CD4-positive, CD25-positive, alpha-beta regulatory T cell (primary cell): ENCODE data around the gene STIM1. TPM values are rescaled to one million over a fixed set of nuclear protein-coding genes. Genes with fewer than 3 reads are reported as not detected.

Source experiments
- ATAC-seq, 2 donors: fragments of 150-1000 bp; cut with Tn5 transposase; one replicate each; pipeline ENCODE4 v1.10.0; 2021; ENCODE audit warnings: low read depth in 2 of 2, moderate number of reproducible peaks in 2 of 2, moderate library complexity in 1 of 2
- DNase-seq, 3 donors: peaks; one replicate each; pipeline versions ENCODE4 v3.0.0 to v3.0.0-alpha.2; 2012 to 2022; ENCODE audit warnings: mixed read lengths in 1 of 3
- H3K27ac ChIP-seq: one replicate; pipeline ENCODE4 v1.7.0; 2013; ENCODE audit warnings: mild to moderate bottlenecking, low read length; ENCODE audit not compliant: insufficient read depth, poor library complexity, severe bottlenecking
- H3K27me3 ChIP-seq: one replicate; pipeline ENCODE4 v1.7.0; 2013; ENCODE audit warnings: low read length; ENCODE audit not compliant: control insufficient read depth, insufficient read depth
- H3K36me3 ChIP-seq: one replicate; pipeline ENCODE4 v1.7.0; 2013; ENCODE audit warnings: mild to moderate bottlenecking, low read length, moderate library complexity; ENCODE audit not compliant: control insufficient read depth, insufficient read depth
- H3K4me1 ChIP-seq: 2 replicates; pipeline ENCODE4 v1.7.0; 2013; ENCODE audit warnings: mild to moderate bottlenecking, low read length; ENCODE audit not compliant: insufficient read depth, control insufficient read depth, poor library complexity, severe bottlenecking
- H3K4me3 ChIP-seq: one replicate; pipeline ENCODE4 v1.7.0; 2013; ENCODE audit warnings: low read depth, mild to moderate bottlenecking, low read length, moderate library complexity
- H3K9me3 ChIP-seq, 2 experiments: 1 replicate in 1 of 2; 2 replicates in 1 of 2; pipeline ENCODE4 v1.7.0; 2013; ENCODE audit warnings: low read length in 2 of 2, mild to moderate bottlenecking in 1 of 2, moderate library complexity in 1 of 2; ENCODE audit not compliant: control insufficient read depth in 2 of 2
- H3K27ac Mint-ChIP-seq, 3 donors: one replicate each; pipeline ENCODE4 v1.8.0; 2020 to 2022; ENCODE audit warnings: mild to moderate bottlenecking in 3 of 3, mixed read lengths in 3 of 3, moderate library complexity in 2 of 3
- H3K27me3 Mint-ChIP-seq: one replicate; pipeline ENCODE4 v1.8.0; 2022; ENCODE audit warnings: mild to moderate bottlenecking, mixed read lengths
- H3K36me3 Mint-ChIP-seq: one replicate; pipeline ENCODE4 v1.8.0; 2020; ENCODE audit warnings: mixed read lengths
- H3K4me1 Mint-ChIP-seq, 4 donors: one replicate each; pipeline ENCODE4 v1.8.0; 2020 to 2022; ENCODE audit warnings: mixed read lengths in 4 of 4, mild to moderate bottlenecking in 1 of 4
- H3K4me3 Mint-ChIP-seq, 4 donors: one replicate each; pipeline ENCODE4 v1.8.0; 2020 to 2022; ENCODE audit warnings: mild to moderate bottlenecking in 4 of 4, mixed read lengths in 4 of 4, moderate library complexity in 3 of 4
- H3K9me3 Mint-ChIP-seq, 7 donors: one replicate each; pipeline ENCODE4 v1.8.0; 2020 to 2022; ENCODE audit warnings: mixed read lengths in 7 of 7, mild to moderate bottlenecking in 3 of 7, moderate library complexity in 2 of 7
- polyA plus RNA-seq, 4 donors: library from polyadenylated mRNA; unstranded; fragments of 300-500 nt; fragmentation: Illumina TruSeq; gene quantifications; one replicate each; pipeline ENCODE4 v1.2.3, GENCODE V29; 2021
- total RNA-seq: library from RNA; stranded (reverse); gene quantifications from one replicate; pipeline ENCODE4 v1.2.3, GENCODE V29; 2022

Gene STIM1
- total and polyA plus RNA-seq, 5 donors from 2014 or later = 25.7 to 134 (median 29.8) TPM

DNA sequence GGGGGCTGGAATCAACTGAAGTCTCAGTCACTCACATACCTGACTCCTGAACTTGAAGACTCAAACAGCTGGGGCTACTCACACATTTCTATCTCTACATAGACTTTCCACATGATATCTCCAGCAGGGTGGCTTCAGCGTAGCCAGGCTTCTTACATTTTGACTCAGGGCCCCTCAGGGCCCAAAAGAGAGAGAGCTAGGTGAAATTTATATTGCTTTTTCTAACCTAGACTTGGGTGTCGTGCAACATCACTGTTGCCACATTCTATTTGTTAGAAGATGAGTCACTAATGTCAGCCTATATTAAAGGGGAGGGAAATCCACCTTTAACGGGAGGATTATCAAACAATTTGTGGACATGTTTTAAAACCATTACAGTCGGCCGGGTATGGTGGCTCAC is 167.2 kb downstream of the STIM1 start:
- DNase-seq (no peak), ATAC-seq (no peak)
- Mint-ChIP-seq H3K27me3 (no peaks in the 10 kb centered on the region), H3K27ac (no peak overlapping the region), H3K36me3 (peaks cover 51% of the 10 kb centered on the region), H3K4me3 (no peak overlapping the region), H3K9me3 (peaks cover 0 to 1% (median 0%) of the 10 kb centered on the region in 7 donors), H3K4me1 (peaks cover 22 to 51% (median 38%) of the 10 kb centered on the region in 4 donors)
- H3K36me3 ChIP-seq = peaks cover 37% of the 10 kb centered on the region
- H3K4me3 ChIP-seq = no peak overlapping the region
- no peak overlapping the region for H3K27ac ChIP-seq
- no peaks in the 10 kb centered on the region for H3K9me3 ChIP-seq
- H3K4me1 ChIP-seq = no peaks in the 10 kb centered on the region
- H3K27me3 ChIP-seq = no peaks in the 10 kb centered on the region

DNA sequence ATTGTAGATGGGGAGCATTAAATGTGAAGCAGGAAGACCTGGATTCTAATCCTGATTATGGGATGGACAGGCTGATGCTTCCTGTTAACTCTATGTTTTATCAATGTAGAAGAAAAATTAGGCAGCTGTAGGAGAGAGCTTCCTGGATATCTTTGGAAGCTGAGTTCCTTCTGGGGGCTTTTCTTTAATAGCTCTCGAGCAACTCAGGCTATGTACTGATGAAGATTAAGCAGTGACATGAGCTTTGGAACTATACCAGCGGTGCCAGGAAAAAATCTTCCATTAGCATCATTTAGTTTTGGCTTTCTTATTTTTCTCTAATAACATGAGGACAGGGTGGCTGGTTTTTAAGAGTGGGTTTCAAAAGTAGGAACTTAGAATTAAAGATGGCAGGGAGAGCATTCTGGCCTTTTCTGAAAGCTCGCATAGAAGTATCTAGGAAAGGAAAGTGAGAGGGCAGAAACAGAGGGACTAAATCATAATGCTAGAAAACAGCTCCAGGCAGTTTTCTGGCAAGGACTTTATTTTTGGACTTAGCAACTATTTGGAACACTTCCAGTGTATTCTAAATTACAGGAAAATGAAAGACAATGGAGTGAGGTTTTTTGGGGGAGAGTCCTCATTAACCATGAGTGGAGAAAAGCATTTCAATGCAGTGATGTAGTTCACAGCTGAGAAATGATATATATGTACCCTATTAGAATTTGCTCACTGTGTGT is 169.9 kb downstream of the STIM1 start:
- H3K4me3 ChIP-seq = no peak overlapping the region
- H3K36me3 Mint-ChIP-seq = peaks cover 56% of the 10 kb centered on the region
- no peaks in the 10 kb centered on the region for H3K27me3 ChIP-seq
- no peaks in the 10 kb centered on the region for H3K4me1 ChIP-seq
- ATAC-seq (no peak), DNase-seq (no peak)
- no peak overlapping the region for H3K4me3 Mint-ChIP-seq
- H3K9me3 Mint-ChIP-seq = peaks cover 0 to 1% (median 0%) of the 10 kb centered on the region in 7 donors
- H3K36me3 ChIP-seq = peaks cover 41% of the 10 kb centered on the region
- no peaks in the 10 kb centered on the region for H3K27me3 Mint-ChIP-seq
- H3K9me3 ChIP-seq = no peaks in the 10 kb centered on the region
- H3K27ac Mint-ChIP-seq = peak overlapping the region in 2 of 3 donors; percentile 11 to 20
- no peak overlapping the region for H3K27ac ChIP-seq
- peaks cover 11 to 34% (median 29%) of the 10 kb centered on the region in 4 donors for H3K4me1 Mint-ChIP-seq

DNA sequence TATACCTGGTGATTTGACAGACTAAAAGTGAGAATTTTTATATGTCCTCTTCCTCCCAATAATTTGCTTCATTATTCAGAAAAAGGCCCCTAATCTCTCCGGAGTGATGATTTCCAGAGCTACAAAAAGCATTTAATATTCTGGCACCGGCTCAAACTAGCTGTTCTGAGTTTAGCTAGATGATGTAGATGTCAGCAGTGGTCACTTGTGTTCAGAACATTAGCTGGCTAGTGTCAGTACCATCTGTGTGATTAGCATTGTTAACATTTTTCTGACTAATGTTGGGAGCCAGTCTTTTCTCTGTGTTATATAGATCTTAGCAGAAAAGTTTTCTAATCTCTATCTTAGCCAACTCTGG is 170.5 kb downstream of the STIM1 start:
- Histone ChIP-seq H3K27me3 (no peaks in the 10 kb centered on the region), H3K36me3 (peaks cover 42% of the 10 kb centered on the region), H3K4me3 (no peak overlapping the region), H3K4me1 (no peaks in the 10 kb centered on the region), H3K27ac (no peak overlapping the region), H3K9me3 (no peaks in the 10 kb centered on the region)
- H3K9me3 Mint-ChIP-seq = peaks cover 0 to 1% (median 0%) of the 10 kb centered on the region in 7 donors
- H3K27ac Mint-ChIP-seq = peak overlapping the region in 1 of 3 donors; percentile 11
- DNase-seq (no peak), ATAC-seq (no peak)
- peaks cover 59% of the 10 kb centered on the region for H3K36me3 Mint-ChIP-seq
- H3K4me3 Mint-ChIP-seq = no peak overlapping the region
- no peaks in the 10 kb centered on the region for H3K27me3 Mint-ChIP-seq
- peaks cover 11 to 31% (median 25%) of the 10 kb centered on the region in 4 donors for H3K4me1 Mint-ChIP-seq

DNA sequence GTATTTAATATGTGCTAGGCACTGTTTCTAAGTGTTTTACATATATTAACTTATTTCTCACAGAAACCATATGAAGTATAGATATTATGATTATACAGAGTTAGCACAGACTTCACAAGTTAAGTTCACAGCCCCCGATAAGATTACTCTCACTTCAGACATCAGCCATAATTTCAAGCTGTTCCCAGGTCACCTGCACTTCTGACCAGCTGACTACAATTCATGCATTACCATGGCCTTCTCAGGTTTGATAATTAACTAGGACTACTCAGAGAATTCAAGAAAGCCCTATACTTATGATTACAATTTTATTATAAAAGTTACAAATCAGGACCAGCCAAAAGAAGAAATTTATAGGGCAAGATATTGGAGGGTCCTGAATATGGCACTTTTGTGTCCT is 170.9 kb downstream of the STIM1 start:
- Mint-ChIP-seq H3K9me3 (peaks cover 0 to 1% (median 0%) of the 10 kb centered on the region in 7 donors), H3K4me3 (no peak overlapping the region), H3K27me3 (no peaks in the 10 kb centered on the region), H3K4me1 (peaks cover 11 to 31% (median 26%) of the 10 kb centered on the region in 4 donors), H3K36me3 (peaks cover 62% of the 10 kb centered on the region), H3K27ac (no peak overlapping the region)
- no peak for ATAC-seq
- no peaks in the 10 kb centered on the region for H3K9me3 ChIP-seq
- no peaks in the 10 kb centered on the region for H3K27me3 ChIP-seq
- H3K4me3 ChIP-seq = no peak overlapping the region
- H3K4me1 ChIP-seq = no peaks in the 10 kb centered on the region
- H3K27ac ChIP-seq = no peak overlapping the region
- DNase-seq = no peak
- peaks cover 43% of the 10 kb centered on the region for H3K36me3 ChIP-seq

DNA sequence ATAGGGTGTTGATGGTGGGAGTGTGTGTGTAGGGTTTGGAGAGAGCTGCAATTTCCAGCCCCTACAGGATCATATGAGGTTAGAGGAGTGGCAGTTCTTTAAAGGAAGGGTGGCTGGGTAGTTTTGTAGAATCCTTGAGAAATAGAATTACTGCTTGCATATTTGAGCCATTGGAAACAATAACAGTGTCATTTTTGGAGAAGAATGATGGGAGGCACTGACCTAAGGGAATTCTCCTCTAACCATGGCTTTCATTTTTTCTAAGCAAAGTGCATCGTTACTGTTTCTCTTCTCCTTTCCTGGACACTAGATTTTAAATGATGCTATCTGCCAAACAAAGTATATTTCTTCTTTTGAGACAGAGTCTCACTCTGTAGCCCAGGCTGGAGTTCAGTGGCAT is 172.3 kb downstream of the STIM1 start:
- Mint-ChIP-seq H3K27ac (peak overlapping the region in 1 of 3 donors; percentile 8), H3K4me3 (no peak overlapping the region), H3K9me3 (peaks cover 0 to 11% (median 0%) of the 10 kb centered on the region in 7 donors), H3K27me3 (no peaks in the 10 kb centered on the region), H3K36me3 (peaks cover 56% of the 10 kb centered on the region), H3K4me1 (peaks cover 5 to 25% (median 24%) of the 10 kb centered on the region in 4 donors)
- Histone ChIP-seq H3K27me3 (no peaks in the 10 kb centered on the region), H3K4me1 (no peaks in the 10 kb centered on the region), H3K36me3 (peaks cover 49% of the 10 kb centered on the region), H3K27ac (no peak overlapping the region), H3K9me3 (peaks cover 0 to 2% of the 10 kb centered on the region in 2 experiments), H3K4me3 (no peak overlapping the region)
- DNase-seq (no peak), ATAC-seq (no peak)

DNA sequence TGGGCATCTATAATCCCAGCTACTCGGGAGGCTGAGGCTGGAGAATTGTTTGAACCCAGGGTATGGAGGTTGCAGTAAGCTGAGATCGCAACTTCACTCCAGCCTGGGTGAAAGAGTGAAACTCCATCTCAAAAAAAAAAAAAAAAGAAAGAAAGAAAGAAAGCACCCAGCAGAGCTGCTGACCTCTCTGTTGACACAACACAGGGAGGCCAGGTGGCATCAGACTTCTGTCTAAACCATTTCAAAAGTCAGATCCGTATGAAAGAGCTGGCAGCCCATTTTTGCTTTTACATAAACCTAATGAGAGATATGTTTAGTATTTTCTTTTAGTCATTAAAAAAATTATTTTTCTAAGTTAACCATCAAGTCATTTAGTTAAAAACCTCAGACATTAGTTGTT is 174.7 kb downstream of the STIM1 start:
- peaks cover 0 to 11% (median 3%) of the 10 kb centered on the region in 7 donors for H3K9me3 Mint-ChIP-seq
- peaks cover 41% of the 10 kb centered on the region for H3K36me3 Mint-ChIP-seq

DNA sequence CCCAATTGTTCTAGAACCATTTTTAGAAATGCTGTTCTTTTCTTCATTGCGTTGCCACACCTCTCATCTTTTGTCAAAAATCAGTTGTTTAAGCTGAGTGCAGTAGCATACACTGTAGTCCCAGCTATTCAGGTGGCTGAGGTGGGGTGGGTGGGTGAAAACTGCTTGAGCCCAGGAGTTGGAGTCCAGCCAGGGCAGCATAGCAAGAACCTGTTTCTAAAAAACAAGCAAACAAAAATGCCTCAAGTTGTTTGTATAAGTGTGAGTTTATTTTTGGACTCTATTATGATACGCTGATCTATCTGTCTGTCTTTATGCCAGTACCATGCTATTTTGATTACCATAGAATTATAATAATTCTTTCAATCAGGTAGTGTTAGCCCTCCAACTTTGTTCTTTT is 176.6 kb downstream of the STIM1 start:
- Mint-ChIP-seq H3K27ac (peak overlapping the region in 1 of 3 donors; percentile 20), H3K36me3 (peaks cover 29% of the 10 kb centered on the region), H3K27me3 (no peaks in the 10 kb centered on the region), H3K9me3 (peaks cover 0 to 14% (median 4%) of the 10 kb centered on the region in 7 donors), H3K4me3 (no peak overlapping the region), H3K4me1 (peaks cover 22 to 40% (median 31%) of the 10 kb centered on the region in 4 donors)
- Histone ChIP-seq H3K4me3 (no peak overlapping the region), H3K9me3 (peaks cover 0 to 2% of the 10 kb centered on the region in 2 experiments), H3K27ac (no peak overlapping the region), H3K27me3 (no peaks in the 10 kb centered on the region), H3K4me1 (no peaks in the 10 kb centered on the region), H3K36me3 (peaks cover 15% of the 10 kb centered on the region)
- DNase-seq (no peak), ATAC-seq (no peak)

More for the DNA sequence above, 174.7 kb downstream of the STIM1 start:
- no peak overlapping the region for H3K27ac ChIP-seq
- H3K36me3 ChIP-seq = peaks cover 32% of the 10 kb centered on the region
- no peaks in the 10 kb centered on the region for H3K27me3 ChIP-seq
- no peaks in the 10 kb centered on the region for H3K4me1 ChIP-seq
- no peak overlapping the region for H3K4me3 ChIP-seq
- peaks cover 0 to 2% of the 10 kb centered on the region in 2 experiments for H3K9me3 ChIP-seq
- Mint-ChIP-seq H3K4me1 (peaks cover 16 to 30% (median 25%) of the 10 kb centered on the region in 4 donors), H3K27ac (peak overlapping the region in 1 of 3 donors; percentile 61), H3K27me3 (no peaks in the 10 kb centered on the region), H3K4me3 (no peak overlapping the region)
- no peak for DNase-seq
- no peak for ATAC-seq

DNA sequence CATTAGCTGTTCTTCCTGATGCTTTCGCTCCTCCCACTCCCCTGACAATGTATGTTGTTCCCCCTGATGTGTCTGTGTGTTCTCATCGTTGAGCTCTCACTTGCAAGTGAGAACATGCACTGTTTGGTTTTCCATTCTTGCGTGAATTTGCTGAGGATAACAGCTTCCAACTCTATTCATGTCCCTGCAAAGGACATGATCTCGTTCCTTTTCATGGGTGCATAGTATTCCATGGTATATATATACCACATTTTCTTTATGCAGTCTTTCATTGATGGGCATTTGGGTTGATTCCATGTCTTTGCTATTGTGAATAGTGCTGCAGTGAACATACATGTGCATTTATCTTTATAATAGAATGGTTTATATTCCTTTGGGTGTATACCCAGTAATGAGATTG is 180.5 kb downstream of the STIM1 start:
- no peak for DNase-seq
- Histone ChIP-seq H3K27me3 (no peaks in the 10 kb centered on the region), H3K27ac (no peak overlapping the region), H3K9me3 (peaks cover 0 to 2% of the 10 kb centered on the region in 2 experiments), H3K4me1 (no peaks in the 10 kb centered on the region), H3K4me3 (no peak overlapping the region), H3K36me3 (peaks cover 9% of the 10 kb centered on the region)
- Mint-ChIP-seq H3K27ac (peak overlapping the region in 1 of 3 donors; percentile 60), H3K9me3 (peaks cover 0 to 14% (median 4%) of the 10 kb centered on the region in 7 donors), H3K27me3 (no peaks in the 10 kb centered on the region), H3K36me3 (peaks cover 20% of the 10 kb centered on the region), H3K4me3 (peak overlapping the region in 1 of 4 donors; percentile 1), H3K4me1 (peaks cover 34 to 48% (median 46%) of the 10 kb centered on the region in 4 donors)
- ATAC-seq = no peak
